PC-9 (cell line): ENCODE measurements around the gene AK9. TPM values are rescaled to one million over a fixed set of nuclear protein-coding genes. Genes with fewer than 3 reads are reported as not detected.
"Not testable (repeated sequence)": the region's sequence is repeated elsewhere in the genome, so short reads cannot be mapped to it uniquely, and the experiment has no call there.

Source experiments
- BruUV-seq: library from RNA; stranded (reverse); fragments of 400-500 nt; replicated peaks from 2 replicates; lab custom pipeline; 2021; lab: Mats Ljungman, UMichigan
- CTCF ChIA-PET: fragments of 300-600 bp; sonication (Branson Sonifier 250); formaldehyde crosslinking; loops from one replicate; lab custom pipeline; 2022; ENCODE audit warnings: antibody characterized with exemption; lab: Charles Lee
- POLR2A ChIA-PET: fragments of 300-600 bp; sonication (Branson Sonifier 250); formaldehyde crosslinking; loops from one replicate; lab custom pipeline; 2022; ENCODE audit warnings: antibody characterized with exemption; ENCODE audit not compliant: unreplicated experiment; lab: Charles Lee
- DNase-seq, 2 experiments: peaks; one replicate each; pipeline versions ENCODE4 v3.0.0 to v3.0.0-alpha.2; 2015 to 2022; ENCODE audit warnings: mixed read lengths in 1 of 2
- H2AFZ ChIP-seq: fragments of 200-600 bp; sonication (generic); 2 replicates; pipeline ENCODE4 v1.8.1; 2017; ENCODE audit warnings: antibody characterized with exemption
- H3F3A ChIP-seq: fragments of 200-600 bp; sonication (generic); 2 replicates; pipeline ENCODE4 v1.8.1; 2017; ENCODE audit warnings: antibody characterized with exemption, mild to moderate bottlenecking, low read depth; ENCODE audit not compliant: insufficient read depth
- H3K27ac ChIP-seq: fragments of 200-600 bp; sonication (generic); 2 replicates; pipeline ENCODE4 v1.6.1; 2016; ENCODE audit warnings: mixed run types
- H3K27me3 ChIP-seq: fragments of 200-600 bp; sonication (generic); 2 replicates; pipeline ENCODE4 v1.6.1; 2016; ENCODE audit warnings: low read depth, mixed run types; ENCODE audit not compliant: insufficient read depth
- H3K36me3 ChIP-seq: fragments of 200-600 bp; sonication (generic); 2 replicates; pipeline ENCODE4 v1.6.1; 2016; ENCODE audit warnings: low read depth, mixed run types
- H3K4me1 ChIP-seq: fragments of 200-600 bp; sonication (generic); replicated peaks from 2 replicates; pipeline ENCODE4 v1.6.1; 2016; ENCODE audit warnings: mixed run types; ENCODE audit not compliant: insufficient read depth
- H3K4me2 ChIP-seq: fragments of 200-600 bp; sonication (generic); 2 replicates; pipeline ENCODE4 v1.6.1; 2017; ENCODE audit warnings: mixed run types
- H3K4me3 ChIP-seq: fragments of 200-600 bp; sonication (generic); 2 replicates; pipeline ENCODE4 v1.6.1; 2016; ENCODE audit warnings: mixed run types
- H3K79me2 ChIP-seq: fragments of 200-600 bp; sonication (generic); 2 replicates; pipeline ENCODE4 v1.6.1; 2017; ENCODE audit warnings: low read depth, mixed run types
- H3K9me2 ChIP-seq: fragments of 200-600 bp; sonication (generic); 2 replicates; pipeline ENCODE4 v1.8.1; 2017; ENCODE audit warnings: mild to moderate bottlenecking; ENCODE audit not compliant: insufficient read depth
- H3K9me3 ChIP-seq: fragments of 200-600 bp; sonication (generic); 2 replicates; pipeline ENCODE4 v1.8.1; 2016; ENCODE audit warnings: low read depth; ENCODE audit not compliant: insufficient read depth
- H4K20me1 ChIP-seq: fragments of 200-600 bp; sonication (generic); 2 replicates; pipeline ENCODE4 v1.8.1; 2017; ENCODE audit not compliant: insufficient read depth
- EZH2 ChIP-seq: fragments of 200-600 bp; sonication (generic); IDR thresholded peaks from 2 replicates; pipeline ENCODE4 v1.8.0; 2017; ENCODE audit warnings: antibody characterized with exemption, low read depth
- intact Hi-C: fragments of 100-400 bp; cut with micrococcal nuclease; formaldehyde crosslinking; loops from one replicate; pipeline ENCODE4 v1.10.0; 2022; ENCODE audit not compliant: unreplicated experiment
- total RNA-seq: library from RNA; stranded (reverse); gene quantifications from 2 replicates; pipeline ENCODE4 v1.2.3, GENCODE V29; 2021
- TF ChIP-seq, protein P1 (sequence below): fragments of 200-600 bp; sonication (generic); conservative IDR thresholded peaks from 2 replicates; pipeline ENCODE4 v1.6.1; 2017; ENCODE audit warnings: mixed run types, antibody characterized with exemption, mild to moderate bottlenecking, moderate library complexity

AK9 gene
- total RNA-seq, 1 experiment from 2014 or later: 7.4 TPM

DNA sequence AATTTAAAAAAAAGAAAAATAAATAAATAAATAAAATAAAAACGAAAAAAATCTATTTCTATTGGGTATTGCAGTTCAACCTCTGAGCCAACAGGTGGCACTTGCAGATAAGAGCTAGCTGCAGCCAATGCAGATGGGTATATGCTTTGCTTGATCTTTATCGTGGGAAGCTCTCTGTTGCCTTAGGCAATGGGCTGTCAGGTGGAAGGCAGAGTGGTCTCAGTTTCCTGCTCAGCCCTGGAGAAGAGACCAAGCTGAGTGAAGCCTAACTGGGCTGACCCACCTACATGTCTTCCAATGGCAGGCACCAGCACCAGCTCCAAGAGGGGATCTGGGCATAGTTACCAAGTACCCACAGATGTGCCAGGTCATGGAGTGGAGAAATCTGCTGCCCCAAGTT is 95.0 kb downstream of the AK9 start:
- H3F3A ChIP-seq: no peaks in the 10 kb centered on the region
- H2AFZ ChIP-seq: no peak overlapping the region
- no peak overlapping the region for H3K4me3 ChIP-seq
- H3K79me2 ChIP-seq: no peaks in the 10 kb centered on the region
- H3K36me3 ChIP-seq: no peaks in the 10 kb centered on the region
- no TSS peak for BruUV-seq
- ChIA-PET POLR2A (no interaction called here), CTCF (interaction anchor here (0.6 to 0.9 kb wide), 2 partner anchors 444 to 446 kb away, joined by 3 read pairs; no protein-coding TSS in a partner anchor)
- no peak overlapping the region for H3K27ac ChIP-seq
- no peak overlapping the region for H3K4me2 ChIP-seq
- no peaks in the 10 kb centered on the region for H3K9me2 ChIP-seq
- no peaks in the 10 kb centered on the region for H4K20me1 ChIP-seq
- intact Hi-C loops: loop anchor here (1.0 kb wide), 2 partner anchors 109 to 443 kb away; no protein-coding TSS in a partner anchor
- 0 out of 2 replicates have a peak, but pooled peaks cover 7% of the 10 kb centered on the region for H3K27me3 ChIP-seq
- peaks cover 4% of the 10 kb centered on the region for H3K9me3 ChIP-seq
- H3K4me1 ChIP-seq: no peaks in the 10 kb centered on the region
- DNase-seq: peak in 1 of 2 experiments; percentile 3
- TF ChIP-seq, protein P1, sequence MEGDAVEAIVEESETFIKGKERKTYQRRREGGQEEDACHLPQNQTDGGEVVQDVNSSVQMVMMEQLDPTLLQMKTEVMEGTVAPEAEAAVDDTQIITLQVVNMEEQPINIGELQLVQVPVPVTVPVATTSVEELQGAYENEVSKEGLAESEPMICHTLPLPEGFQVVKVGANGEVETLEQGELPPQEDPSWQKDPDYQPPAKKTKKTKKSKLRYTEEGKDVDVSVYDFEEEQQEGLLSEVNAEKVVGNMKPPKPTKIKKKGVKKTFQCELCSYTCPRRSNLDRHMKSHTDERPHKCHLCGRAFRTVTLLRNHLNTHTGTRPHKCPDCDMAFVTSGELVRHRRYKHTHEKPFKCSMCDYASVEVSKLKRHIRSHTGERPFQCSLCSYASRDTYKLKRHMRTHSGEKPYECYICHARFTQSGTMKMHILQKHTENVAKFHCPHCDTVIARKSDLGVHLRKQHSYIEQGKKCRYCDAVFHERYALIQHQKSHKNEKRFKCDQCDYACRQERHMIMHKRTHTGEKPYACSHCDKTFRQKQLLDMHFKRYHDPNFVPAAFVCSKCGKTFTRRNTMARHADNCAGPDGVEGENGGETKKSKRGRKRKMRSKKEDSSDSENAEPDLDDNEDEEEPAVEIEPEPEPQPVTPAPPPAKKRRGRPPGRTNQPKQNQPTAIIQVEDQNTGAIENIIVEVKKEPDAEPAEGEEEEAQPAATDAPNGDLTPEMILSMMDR: peak; percentile 79
- TF ChIP-seq EZH2: no peak

DNA sequence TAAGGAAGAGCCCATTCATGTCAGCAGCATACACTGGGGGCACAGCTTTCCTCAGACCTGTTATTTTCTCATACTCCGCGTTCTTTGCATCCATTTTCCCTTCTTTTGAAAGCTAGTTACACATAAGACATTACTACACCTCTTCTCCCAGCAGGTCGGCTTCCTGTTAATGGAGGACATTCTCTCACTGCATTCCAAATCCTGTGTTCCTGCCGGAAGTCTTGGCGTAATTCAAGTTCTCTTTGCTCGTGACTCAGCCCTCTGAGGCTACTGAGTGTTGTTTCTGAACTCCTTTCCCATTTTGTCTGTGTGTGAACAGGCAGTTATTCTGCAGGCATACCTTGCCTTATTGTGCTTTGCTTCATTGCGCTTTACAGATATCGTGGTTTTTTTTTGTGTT is 110.5 kb downstream of the AK9 start:
- TF ChIP-seq EZH2: no peak
- TF ChIP-seq, protein P1: no peak
- H3K36me3 ChIP-seq: no peaks in the 10 kb centered on the region
- H3K9me3 ChIP-seq: no peaks in the 10 kb centered on the region
- H2AFZ ChIP-seq: no peak overlapping the region
- H3K79me2 ChIP-seq: no peaks in the 10 kb centered on the region
- ChIA-PET POLR2A (no interaction called here), CTCF (no interaction called here)
- no peaks in the 10 kb centered on the region for H3K4me1 ChIP-seq
- BruUV-seq: no TSS peak
- no peak overlapping the region for H3K4me3 ChIP-seq
- H3K9me2 ChIP-seq: no peaks in the 10 kb centered on the region; the same call in 1 of the 2 replicates
- H3K27me3 ChIP-seq: 0 out of 2 replicates have a peak, but pooled peaks cover 4% of the 10 kb centered on the region
- H3K4me2 ChIP-seq: no peak overlapping the region
- no peaks in the 10 kb centered on the region for H4K20me1 ChIP-seq
- intact Hi-C loops: no loop called here
- no peaks in the 10 kb centered on the region for H3F3A ChIP-seq
- no peak overlapping the region for H3K27ac ChIP-seq
- DNase-seq: no peak

DNA sequence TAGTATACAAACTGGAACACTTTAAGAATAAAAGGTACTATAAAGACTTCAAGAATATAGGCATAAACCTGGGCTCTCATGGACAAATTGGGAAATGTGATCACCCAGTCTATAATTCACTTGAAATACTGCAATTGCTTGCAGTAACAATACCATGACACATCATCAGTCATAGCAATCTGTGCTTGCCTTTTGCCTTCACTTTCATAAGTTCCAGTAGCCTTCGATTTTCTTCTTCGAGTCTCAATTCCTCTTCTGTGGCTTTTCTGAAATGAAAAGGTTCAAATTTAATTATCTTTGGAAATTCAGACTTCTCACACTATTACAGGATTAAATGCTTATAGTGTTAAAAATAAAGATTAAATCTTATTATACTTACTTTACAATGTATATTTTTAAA is 111.6 kb downstream of the AK9 start:
- Histone ChIP-seq H4K20me1 (no peaks in the 10 kb centered on the region), H3K79me2 (no peaks in the 10 kb centered on the region), H3K4me3 (no peak overlapping the region), H2AFZ (no peak overlapping the region), H3F3A (no peaks in the 10 kb centered on the region), H3K4me1 (no peaks in the 10 kb centered on the region), H3K36me3 (no peaks in the 10 kb centered on the region), H3K27me3 (0 out of 2 replicates have a peak, but pooled peaks cover 13% of the 10 kb centered on the region), H3K9me3 (no peaks in the 10 kb centered on the region), H3K4me2 (no peak overlapping the region), H3K27ac (no peak overlapping the region), H3K9me2 (no peaks in the 10 kb centered on the region; the same call in 1 of the 2 replicates)
- TF ChIP-seq, protein P1: no peak
- no peak for TF ChIP-seq EZH2
- no TSS peak for BruUV-seq
- ChIA-PET CTCF (no interaction called here), POLR2A (no interaction called here)
- intact Hi-C loops: no loop called here
- no peak for DNase-seq

DNA sequence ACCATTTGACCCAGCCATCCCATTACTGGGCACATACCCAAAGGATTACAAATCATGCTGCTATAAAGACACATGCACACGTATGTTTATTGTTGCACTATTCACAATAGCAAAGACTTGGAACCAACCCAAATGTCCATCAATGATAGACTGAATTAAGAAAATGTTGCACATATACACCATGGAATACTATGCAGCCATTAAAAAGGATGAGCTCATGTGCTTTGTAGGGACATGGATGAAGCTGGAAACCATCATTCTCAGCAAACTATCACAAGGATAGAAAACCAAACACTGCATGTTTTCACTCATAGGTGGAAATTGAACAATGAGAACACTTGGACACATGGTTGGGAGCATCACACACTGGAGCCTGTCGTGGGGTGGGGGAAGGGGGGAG is 121.1 kb downstream of the AK9 start:
- POLR2A ChIA-PET: not testable (repeated sequence)

More for the DNA sequence above, 121.1 kb downstream of the AK9 start:
- CTCF ChIA-PET, H3K9me3 ChIP-seq, H3K79me2 ChIP-seq, H4K20me1 ChIP-seq, H3K36me3 ChIP-seq, BruUV-seq, intact Hi-C loops, H3F3A ChIP-seq, DNase-seq, H2AFZ ChIP-seq, H3K27ac ChIP-seq, H3K4me2 ChIP-seq, H3K4me1 ChIP-seq, H3K4me3 ChIP-seq, H3K9me2 ChIP-seq, H3K27me3 ChIP-seq: not testable (repeated sequence)
